ENCODE data around the gene CARD11. TPM values are rescaled to one million over a fixed set of nuclear protein-coding genes. Genes with fewer than 3 reads are reported as not detected.

CARD11 gene
- total RNA-seq, 2 experiments from 2014 or later = 98.3 to 103 TPM

DNA sequence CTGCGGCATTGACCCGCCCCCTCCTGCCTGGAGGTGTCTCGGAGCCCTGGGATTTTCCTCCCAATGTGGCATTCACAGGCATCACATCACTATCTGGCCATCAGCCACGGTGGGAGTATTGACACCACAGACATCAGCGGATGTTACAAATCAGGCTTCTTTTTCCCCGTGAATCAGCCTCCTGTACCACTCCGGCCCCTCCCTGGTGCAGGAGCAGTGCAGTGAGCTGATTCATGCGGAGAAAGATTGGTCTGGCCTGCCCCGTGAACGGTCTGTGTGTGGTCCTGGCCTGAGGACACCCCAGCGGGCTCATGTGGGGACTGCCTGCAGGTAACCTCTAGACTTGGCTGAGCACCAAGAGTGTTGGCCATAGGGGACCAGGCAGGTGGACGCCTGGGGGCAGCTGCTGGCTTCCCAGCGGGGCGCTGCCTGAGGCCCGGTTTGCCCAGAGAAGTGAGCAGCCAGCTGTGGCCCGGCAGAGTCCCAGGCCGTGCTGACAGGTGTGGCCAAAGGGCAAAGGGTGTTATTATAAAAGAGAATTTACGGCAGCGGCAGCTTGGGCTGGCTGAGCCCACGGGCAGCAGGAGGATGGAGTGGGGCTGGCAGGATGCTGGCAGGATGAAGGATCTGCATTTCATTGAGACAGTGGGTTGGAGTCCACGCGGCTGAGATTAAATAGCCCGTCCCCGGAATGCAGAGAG is 167.5 kb downstream of the CARD11 start:
- Mint-ChIP-seq H3K9me3 (peaks cover 1% of the 10 kb centered on the region), H3K27me3 (no peaks in the 10 kb centered on the region), H3K4me1 (ENCODE audit: low read depth) (peaks cover 27% of the 10 kb centered on the region), H3K36me3 (ENCODE audit: low read depth) (no peaks in the 10 kb centered on the region), H3K27ac (no peak overlapping the region), H3K4me3 (no peak overlapping the region)
- POLR2A ChIA-PET = interaction anchor here (0.8 kb wide), 1 partner anchor 15 kb away, joined by 4 read pairs; no protein-coding TSS in a partner anchor
- intact Hi-C loops (cut with micrococcal nuclease) = no loop called here
- CTCF ChIA-PET = interaction anchor here (1.7 kb wide), 1 partner anchor 11 kb away, joined by 6 read pairs; no protein-coding TSS in a partner anchor
- ATAC-seq (no peak), DNase-seq (no peak)
- TF ChIP-seq, protein P1, sequence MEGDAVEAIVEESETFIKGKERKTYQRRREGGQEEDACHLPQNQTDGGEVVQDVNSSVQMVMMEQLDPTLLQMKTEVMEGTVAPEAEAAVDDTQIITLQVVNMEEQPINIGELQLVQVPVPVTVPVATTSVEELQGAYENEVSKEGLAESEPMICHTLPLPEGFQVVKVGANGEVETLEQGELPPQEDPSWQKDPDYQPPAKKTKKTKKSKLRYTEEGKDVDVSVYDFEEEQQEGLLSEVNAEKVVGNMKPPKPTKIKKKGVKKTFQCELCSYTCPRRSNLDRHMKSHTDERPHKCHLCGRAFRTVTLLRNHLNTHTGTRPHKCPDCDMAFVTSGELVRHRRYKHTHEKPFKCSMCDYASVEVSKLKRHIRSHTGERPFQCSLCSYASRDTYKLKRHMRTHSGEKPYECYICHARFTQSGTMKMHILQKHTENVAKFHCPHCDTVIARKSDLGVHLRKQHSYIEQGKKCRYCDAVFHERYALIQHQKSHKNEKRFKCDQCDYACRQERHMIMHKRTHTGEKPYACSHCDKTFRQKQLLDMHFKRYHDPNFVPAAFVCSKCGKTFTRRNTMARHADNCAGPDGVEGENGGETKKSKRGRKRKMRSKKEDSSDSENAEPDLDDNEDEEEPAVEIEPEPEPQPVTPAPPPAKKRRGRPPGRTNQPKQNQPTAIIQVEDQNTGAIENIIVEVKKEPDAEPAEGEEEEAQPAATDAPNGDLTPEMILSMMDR (IDR thresholded peaks at IDR 0.05) = no peak

DNA sequence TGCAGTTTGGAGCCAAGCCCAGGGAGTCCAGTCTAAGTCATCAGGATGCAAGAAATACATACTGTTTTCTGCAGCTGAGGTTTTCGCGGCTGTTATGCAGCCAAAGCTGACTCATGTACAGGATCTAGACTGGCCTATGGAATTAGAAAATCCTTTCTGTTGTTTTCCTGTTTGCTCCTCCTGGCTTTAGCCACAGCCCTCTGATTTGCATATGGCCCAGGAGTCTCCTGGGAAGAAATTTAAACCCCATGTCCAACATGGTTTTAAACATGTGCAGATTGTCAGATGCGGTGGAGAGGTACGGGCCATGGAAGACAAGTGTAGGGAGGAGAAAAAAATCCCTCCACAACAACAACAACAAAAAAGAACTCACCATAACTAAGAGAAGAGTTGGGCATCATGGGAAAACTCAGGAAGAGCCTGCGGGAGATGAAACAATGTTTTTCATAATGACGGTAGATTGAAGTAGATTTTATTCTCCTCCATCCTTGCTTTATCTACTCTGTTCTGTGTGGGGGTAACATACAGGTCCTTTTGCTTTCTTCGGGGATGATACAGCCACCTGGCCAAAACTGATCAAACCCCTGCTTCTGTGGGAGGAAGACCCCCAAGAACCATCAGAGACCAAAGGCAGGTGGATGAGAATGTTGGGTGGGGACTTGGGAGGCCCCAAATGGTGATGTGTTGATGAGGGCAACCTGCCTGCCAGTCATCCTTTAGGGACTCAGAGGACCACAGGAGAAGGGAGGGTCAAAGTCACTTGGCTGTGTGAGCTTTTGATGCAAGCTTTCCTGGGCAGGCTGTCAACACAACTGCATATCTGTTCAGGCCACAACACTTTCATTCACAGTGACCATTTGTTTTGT is 169.7 kb downstream of the CARD11 start:
- TF ChIP-seq, protein P1 (IDR thresholded peaks at IDR 0.05) = no peak
- Mint-ChIP-seq H3K4me3 (no peak overlapping the region), H3K27me3 (no peaks in the 10 kb centered on the region), H3K4me1 (ENCODE audit: low read depth) (peaks cover 34% of the 10 kb centered on the region), H3K27ac (peak overlapping the region; percentile 72), H3K36me3 (ENCODE audit: low read depth) (no peaks in the 10 kb centered on the region), H3K9me3 (no peaks in the 10 kb centered on the region)
- ChIA-PET POLR2A (interaction anchor here (0.7 kb wide), 1 partner anchor 346 kb away, joined by 3 read pairs; no protein-coding TSS in a partner anchor), CTCF (interaction anchor here (1.5 kb wide), 1 partner anchor 13 kb away, joined by 5 read pairs; no protein-coding TSS in a partner anchor)
- intact Hi-C loops (cut with micrococcal nuclease) = no loop called here
- DNase-seq (peak; percentile 21), ATAC-seq (peak; percentile 35)

DNA sequence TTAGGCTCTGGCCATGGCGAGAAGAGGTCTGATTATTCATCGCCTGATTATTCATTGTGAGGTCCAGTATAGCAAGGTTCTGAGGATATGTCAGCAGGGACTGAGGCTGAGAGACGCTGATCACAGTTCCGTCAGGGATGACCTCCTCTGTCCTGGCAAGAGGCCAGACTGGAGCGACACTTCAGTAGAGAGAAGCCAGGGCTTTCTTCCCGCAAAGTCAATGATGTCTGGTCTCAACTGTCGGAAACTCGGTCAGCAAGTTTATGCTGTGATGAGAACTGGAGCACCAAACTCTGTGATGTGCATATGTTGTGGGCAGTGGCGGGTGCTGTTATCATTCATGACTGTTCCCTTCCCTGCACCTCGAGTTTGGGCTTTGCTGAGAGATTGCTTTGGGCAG is 170.5 kb downstream of the CARD11 start:
- ChIA-PET POLR2A (no interaction called here), CTCF (no interaction called here)
- Mint-ChIP-seq H3K36me3 (ENCODE audit: low read depth) (no peaks in the 10 kb centered on the region), H3K9me3 (no peaks in the 10 kb centered on the region), H3K27me3 (no peaks in the 10 kb centered on the region), H3K27ac (no peak overlapping the region), H3K4me1 (ENCODE audit: low read depth) (peaks cover 27% of the 10 kb centered on the region), H3K4me3 (no peak overlapping the region)
- intact Hi-C loops (cut with micrococcal nuclease) = no loop called here
- ATAC-seq = no peak
- TF ChIP-seq, protein P1 (IDR thresholded peaks at IDR 0.05) = no peak
- DNase-seq = no peak

DNA sequence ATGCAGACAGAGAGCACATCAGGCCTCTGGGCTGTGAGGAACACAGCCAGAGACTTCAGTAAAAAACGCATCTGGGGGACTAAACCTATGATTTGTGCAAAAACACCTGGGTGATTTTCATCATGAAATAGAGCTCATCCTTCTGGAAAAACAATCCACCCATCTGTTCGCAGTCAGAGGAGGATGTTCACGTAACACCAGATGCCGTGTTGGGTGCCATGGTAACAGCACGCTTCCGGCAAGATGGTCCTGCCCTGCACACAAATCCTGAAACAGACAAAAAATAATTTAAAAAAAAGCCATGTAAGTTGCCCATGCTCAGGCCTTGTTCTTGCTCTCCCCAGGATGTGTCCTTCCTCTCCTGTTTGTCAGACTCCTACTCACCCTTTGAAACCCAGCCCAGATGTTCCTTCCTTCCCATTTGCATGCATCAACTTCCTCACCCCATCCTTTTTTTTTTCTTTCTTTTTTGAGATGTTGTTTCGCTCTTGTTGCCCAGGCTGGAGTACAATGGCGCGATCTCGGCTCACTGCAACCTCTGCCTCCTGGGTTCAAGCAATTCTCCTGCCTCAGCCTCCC is 171.3 kb downstream of the CARD11 start:
- ChIA-PET POLR2A (no interaction called here), CTCF (no interaction called here)
- no peak for DNase-seq
- no peaks in the 10 kb centered on the region for H3K27me3 Mint-ChIP-seq
- no peak overlapping the region for H3K4me3 Mint-ChIP-seq
- no peaks in the 10 kb centered on the region for H3K36me3 Mint-ChIP-seq (ENCODE audit: low read depth)
- TF ChIP-seq, protein P1 (IDR thresholded peaks at IDR 0.05) = no peak
- intact Hi-C loops (cut with micrococcal nuclease) = no loop called here
- peaks cover 25% of the 10 kb centered on the region for H3K4me1 Mint-ChIP-seq (ENCODE audit: low read depth)
- no peak overlapping the region for H3K27ac Mint-ChIP-seq
- no peaks in the 10 kb centered on the region for H3K9me3 Mint-ChIP-seq
- ATAC-seq = no peak
